HG02852 (cell line): ENCODE results near the gene CPLX1.

Experiments
- ATAC-seq: cut with Tn5 transposase; IDR thresholded peaks from one replicate; pipeline ENCODE4 v1.9.1; 2021; ENCODE audit warnings: mild to moderate bottlenecking, moderate library complexity; ENCODE audit not compliant: unreplicated experiment

CPLX1 gene

DNA sequence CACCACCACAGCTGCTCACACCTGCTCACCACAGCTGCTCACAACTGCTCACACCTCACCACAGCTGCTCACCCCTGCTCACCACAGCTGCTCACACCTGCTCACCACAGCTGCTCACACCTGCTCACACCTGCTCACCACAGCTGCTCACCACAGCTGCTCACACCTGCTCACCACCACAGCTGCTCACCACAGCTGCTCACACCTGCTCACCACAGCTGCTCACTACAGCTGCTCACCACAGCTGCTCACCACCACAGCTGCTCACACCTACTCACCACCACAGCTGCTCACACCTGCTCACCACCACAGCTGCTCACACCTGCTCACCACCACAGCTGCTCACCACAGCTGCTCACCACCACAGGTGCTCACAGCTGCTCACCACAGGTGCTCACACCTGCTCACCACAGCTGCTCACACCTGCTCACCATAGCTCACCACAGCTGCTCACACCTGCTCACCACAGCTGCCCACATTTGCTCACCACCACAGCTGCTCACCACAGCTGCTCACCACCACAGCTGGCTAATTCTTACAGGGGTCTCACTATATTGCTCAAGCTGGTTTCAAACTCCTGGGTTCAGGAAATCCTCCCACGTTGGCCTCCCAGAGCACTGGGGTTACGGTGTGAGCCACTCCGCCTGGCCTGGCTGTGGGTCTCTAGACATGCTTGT lies 30.4 kb upstream of the CPLX1 start:
- ATAC-seq, result no peak

GRCh38 chr4:855880-856224 lies 29.9 kb upstream of the CPLX1 start:
- no peak for ATAC-seq

GRCh38 chr4:854356-854755 lies 28.4 kb upstream of the CPLX1 start:
- no peak for ATAC-seq

DNA sequence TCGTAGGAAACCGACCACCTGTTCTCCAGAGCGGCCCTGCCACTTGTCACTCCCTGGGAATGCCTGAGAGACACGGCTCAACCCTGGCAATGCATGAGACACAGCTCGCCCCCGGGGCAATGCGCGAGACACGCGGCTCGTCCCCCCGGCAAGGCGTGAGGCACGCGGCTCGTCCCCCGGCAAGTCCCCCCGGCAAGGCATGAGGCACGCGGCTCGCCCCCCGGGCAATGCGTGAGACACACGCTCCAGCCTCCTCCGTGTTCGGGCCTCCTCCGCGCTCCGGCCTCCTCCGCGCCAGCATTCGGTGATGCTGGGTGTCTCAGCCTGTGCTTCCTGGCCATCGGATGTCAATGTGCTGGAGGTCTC lies 27.5 kb upstream of the CPLX1 start:
- no peak for ATAC-seq

DNA sequence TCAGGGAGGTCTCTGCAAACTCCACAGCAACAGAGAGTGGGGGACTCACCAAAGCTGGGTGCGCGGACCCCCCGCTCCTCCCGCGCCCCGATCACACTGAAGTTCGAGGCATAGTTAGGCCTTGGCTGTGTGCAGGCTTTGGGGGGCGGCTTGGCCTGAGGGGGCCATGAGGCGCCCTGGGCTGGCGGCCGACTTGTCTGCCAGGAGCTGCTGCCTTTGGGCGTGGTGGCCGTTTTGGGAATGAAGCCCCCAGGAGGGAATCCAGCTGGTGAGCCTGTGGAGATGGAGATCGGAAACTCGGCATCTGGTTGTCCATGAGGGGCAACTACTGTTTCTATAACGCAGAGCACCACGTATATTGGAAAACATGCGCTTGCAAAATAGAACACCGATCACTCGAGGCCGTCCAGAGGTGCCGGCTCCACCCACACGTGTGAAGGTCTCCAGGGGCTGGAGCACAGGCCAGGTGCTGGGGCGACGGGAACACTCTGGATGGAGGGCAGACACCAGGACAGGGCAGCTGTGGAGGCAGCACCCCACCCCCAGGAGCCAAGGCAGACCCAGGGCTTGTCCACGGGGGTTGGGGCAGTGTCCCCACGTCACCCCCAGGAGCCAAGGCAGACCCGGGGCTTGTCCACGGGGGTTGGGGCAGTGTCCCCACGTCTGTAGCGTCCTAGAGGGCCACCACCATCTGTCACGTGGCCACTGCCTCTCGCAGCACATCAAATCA lies 25.9 kb upstream of the CPLX1 start:
- no peak for ATAC-seq

GRCh38 chr4:850323-850945 lies 24.5 kb upstream of the CPLX1 start:
- no peak for ATAC-seq

- no peak for ATAC-seq
Observed at GRCh38 chr4:849478-850175, 23.7 kb upstream of the CPLX1 start.

- ATAC-seq, result no peak
Observed at GRCh38 chr4:848803-849477, 23.0 kb upstream of the CPLX1 start.

DNA sequence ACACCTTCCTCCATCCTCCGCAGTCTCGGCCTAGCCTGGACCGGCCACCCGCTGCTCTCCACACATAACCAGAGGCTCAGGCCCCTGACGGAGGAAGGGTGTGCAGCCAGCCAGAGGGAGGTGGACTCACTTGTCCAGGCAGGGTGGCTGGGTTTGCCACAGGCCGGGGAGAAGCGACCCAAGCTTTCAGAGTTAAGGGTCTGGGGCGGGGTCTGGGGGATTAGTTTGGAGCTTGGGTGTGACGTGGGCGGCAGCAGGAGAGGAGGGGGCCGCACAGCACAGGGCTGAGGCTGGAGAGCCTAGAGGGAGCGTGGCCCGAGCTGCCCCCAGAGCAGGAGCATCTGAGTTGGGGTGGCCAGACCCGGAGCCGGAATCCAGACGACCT lies 22.4 kb upstream of the CPLX1 start:
- ATAC-seq, result no peak

- no peak for ATAC-seq
Observed at GRCh38 chr4:845836-846251, 19.9 kb upstream of the CPLX1 start.

GRCh38 chr4:845233-845835 lies 19.4 kb upstream of the CPLX1 start:
- ATAC-seq, result no peak

GRCh38 chr4:844752-845232 lies 18.9 kb upstream of the CPLX1 start:
- ATAC-seq, result no peak

DNA sequence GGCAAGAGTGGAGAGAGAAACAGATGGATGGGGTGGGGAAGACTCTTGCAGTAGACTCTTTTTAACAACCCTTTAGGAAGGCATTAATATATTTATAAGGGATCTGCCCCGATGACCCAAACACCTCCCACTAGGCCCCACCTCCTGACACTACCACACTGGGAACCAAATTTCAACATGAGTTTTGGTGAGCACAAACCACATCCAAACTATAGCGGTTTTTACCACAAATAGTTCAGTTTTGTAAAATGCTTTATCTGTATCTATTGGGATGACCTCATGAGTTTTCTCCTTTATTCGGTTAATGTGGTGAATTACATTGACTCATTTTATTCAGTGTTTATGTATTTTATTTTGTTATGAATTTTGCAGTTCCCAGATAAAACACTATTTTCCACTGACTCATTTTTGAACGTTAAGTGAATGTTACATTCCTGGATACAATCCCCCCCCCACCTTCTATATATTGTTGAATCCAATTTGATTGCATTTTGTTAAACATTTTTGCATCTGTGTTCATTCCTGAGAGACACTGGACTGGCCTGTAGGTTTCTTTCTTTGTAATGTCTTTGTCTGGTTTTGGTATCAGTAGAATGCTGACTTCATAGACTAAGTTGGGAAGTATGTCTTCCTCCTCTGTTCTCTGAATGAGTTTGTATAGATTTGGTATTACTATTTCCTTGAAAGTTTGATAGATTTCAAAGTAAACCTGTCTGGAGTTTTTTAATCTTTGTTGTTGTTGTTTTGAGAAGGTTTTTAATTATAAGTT lies 13.9 kb upstream of the CPLX1 start:
- ATAC-seq, result no peak

- no peak for ATAC-seq
Observed at GRCh38 chr4:837772-838171, 11.8 kb upstream of the CPLX1 start.

- no peak for ATAC-seq
Observed at GRCh38 chr4:836750-837301, 10.9 kb upstream of the CPLX1 start.

GRCh38 chr4:836003-836511 lies 10.1 kb upstream of the CPLX1 start:
- no peak for ATAC-seq

GRCh38 chr4:835148-836002 lies 9.4 kb upstream of the CPLX1 start:
- no peak for ATAC-seq

- ATAC-seq, result no peak
Observed at GRCh38 chr4:834368-835147, 8.6 kb upstream of the CPLX1 start.
